Activated naive CD8-positive, alpha-beta T cell treated with anti-CD3 and anti-CD28 coated beads, Interleukin-2, amount 50 U/mL, for 16 hours (primary cell): ENCODE data around the gene IFIT1.
"Not testable (repeated sequence)": the region's sequence is repeated elsewhere in the genome, so short reads cannot be mapped to it uniquely, and the experiment has no call there.

Experiments
- DNase-seq: peaks from one replicate; pipeline ENCODE4 v3.0.0-alpha.2; 2020; ENCODE audit warnings: low read depth, low spot score

The IFIT1 gene

GRCh38 chr10:89364531-89364930 lies 27.9 kb upstream of the IFIT1 start:
- DNase-seq = no peak

- DNase-seq = no peak
Measured at GRCh38 chr10:89367529-89367928, 24.9 kb upstream of the IFIT1 start.

- DNase-seq = no peak
Measured at GRCh38 chr10:89368129-89368528, 24.3 kb upstream of the IFIT1 start.

- DNase-seq = no peak
Measured at GRCh38 chr10:89369156-89370105, 23.0 kb upstream of the IFIT1 start.

GRCh38 chr10:89371079-89371478 lies 21.3 kb upstream of the IFIT1 start:
- no peak for DNase-seq

- no peak for DNase-seq
Measured at GRCh38 chr10:89371987-89372386, 20.4 kb upstream of the IFIT1 start.

- no peak for DNase-seq
Measured at GRCh38 chr10:89373916-89374711, 18.3 kb upstream of the IFIT1 start.

GRCh38 chr10:89374713-89375141 lies 17.7 kb upstream of the IFIT1 start:
- DNase-seq = no peak

- DNase-seq = no peak
Measured at GRCh38 chr10:89377705-89378637, 14.5 kb upstream of the IFIT1 start, which contains the start of gene IFIT1B. TSS of gene IFIT1B (plus strand) at chr10:89378056. CDS start at chr10:89378136, 80 bp downstream.

GRCh38 chr10:89379103-89379502 lies 13.3 kb upstream of the IFIT1 start:
- DNase-seq = no peak

GRCh38 chr10:89382757-89383156 lies 9.7 kb upstream of the IFIT1 start:
- no peak for DNase-seq

GRCh38 chr10:89384474-89385340 lies 7.7 kb upstream of the IFIT1 start:
- DNase-seq = no peak

- no peak for DNase-seq
Measured at GRCh38 chr10:89388806-89389205, 3.6 kb upstream of the IFIT1 start.

- no peak for DNase-seq
Measured at GRCh38 chr10:89389254-89389653, 3.2 kb upstream of the IFIT1 start.

GRCh38 chr10:89390476-89391225 lies 1.8 kb upstream of the IFIT1 start:
- DNase-seq = no peak

GRCh38 chr10:89391226-89391576 lies 1.2 kb upstream of the IFIT1 start:
- not testable (repeated sequence) for DNase-seq

- no peak for DNase-seq
Measured at GRCh38 chr10:89392974-89393373, 551 bp downstream of the IFIT1 start.

GRCh38 chr10:89393898-89394297 lies 1.5 kb downstream of the IFIT1 start:
- no peak for DNase-seq

GRCh38 chr10:89395141-89395540 lies 2.7 kb downstream of the IFIT1 start:
- no peak for DNase-seq
